Activated T-cell treated with anti-CD3 and anti-CD28 coated beads, Interleukin-2, amount 50 U/mL, for 48 hours (primary cell): ENCODE measurements around the gene STIM2.

ENCODE experiments used
- DNase-seq, 2 experiments: peaks; one replicate each; pipeline ENCODE4 v3.0.0-alpha.2; 2020

Gene STIM2

DNA sequence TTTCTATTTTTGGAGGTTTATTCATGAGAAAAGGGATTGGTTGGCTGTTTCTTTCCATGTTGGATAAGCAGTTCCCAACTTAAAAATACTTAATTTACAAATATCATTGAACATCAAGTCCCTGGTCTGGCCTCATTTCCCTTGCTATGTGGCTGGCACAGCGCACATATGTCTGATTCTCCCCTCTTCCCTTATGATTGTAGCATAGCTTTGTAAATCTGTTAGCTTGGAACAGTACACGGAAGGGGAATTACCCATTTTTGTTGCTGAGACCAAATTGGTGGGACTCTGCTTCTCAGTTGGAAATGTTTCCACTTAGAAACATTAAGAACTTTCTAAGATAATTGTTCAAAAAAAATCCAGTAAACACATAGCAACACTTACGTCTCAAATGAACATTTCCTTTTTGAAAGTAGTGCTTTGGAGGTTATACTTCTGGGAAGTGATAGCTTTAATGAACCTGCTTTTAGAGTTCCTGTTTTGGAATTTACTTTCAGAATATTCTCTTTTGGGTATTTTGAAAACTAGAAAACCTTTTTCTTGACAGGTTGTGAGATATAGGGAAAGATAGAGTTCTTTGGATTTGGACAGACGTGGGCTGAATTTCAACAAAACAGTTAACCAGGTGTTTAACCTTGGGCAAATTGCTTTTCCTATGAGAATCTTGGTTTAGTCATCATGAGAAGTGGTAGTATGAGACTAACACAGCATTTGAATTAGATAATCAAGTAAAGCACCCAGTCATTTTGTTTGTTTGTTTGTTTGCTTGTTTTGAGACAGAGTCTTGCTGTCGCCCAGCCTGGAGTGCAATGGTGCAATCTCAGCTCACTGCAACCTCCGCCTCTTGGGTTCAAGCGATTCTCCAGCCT is 47.3 kb downstream of the STIM2 start:
- no peak for DNase-seq

DNA sequence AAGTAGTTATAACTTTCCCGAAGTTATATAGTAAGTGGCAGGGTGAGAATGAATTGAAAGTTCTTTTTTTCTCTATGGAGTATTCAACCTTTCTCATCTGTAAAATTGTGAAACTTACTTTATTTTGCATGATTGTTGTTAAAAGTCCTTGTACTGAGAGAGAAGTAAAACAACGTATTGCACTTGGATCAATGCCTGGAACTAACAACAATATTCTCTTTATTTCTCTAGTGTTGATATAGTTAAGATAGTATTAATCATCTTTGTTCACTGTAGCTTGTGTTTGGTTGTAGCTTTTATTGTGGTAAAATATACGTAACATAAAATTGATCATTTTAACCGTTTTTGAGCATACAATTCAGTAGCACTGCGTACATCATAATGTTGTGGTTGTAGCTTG is 48.7 kb downstream of the STIM2 start:
- no peak for DNase-seq

DNA sequence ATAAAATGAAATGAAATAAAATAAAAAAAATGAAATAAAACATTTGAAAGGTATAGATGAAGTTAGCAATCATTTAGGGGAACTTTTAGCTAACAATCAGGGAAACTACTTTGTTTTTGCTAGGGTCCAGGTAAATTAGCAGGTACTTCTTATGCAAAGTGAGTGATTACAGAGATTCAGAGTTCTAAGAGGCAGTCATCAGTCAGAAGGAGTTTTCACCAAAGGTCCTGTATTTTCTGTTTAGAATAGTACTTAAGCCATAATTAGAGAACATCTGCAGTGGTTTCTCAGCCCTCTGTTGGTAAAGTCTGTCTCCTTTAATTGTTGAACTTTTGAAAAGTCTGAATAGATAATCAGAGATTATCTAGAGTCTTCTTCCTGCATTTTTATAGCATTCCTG is 50.6 kb downstream of the STIM2 start:
- DNase-seq: no peak

DNA sequence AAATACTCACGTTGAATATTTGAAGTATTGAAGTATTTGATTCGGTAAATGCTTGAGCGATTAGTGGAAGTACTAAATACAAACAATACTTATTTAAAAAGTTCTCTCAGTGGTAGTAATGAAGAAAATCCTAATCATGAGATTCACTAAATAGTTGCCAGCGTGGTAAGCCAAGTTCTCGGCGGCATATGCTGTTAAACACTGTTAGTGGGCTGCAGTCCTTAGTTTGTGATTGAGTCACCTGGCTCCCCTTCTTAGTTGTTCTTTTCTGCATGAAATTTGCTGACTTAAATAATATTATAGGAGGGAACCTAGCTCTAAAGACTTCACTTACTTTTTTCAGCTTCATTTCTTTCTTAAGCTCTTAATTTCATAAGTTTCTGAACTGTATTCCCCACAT is 51.4 kb downstream of the STIM2 start:
- DNase-seq: no peak

DNA sequence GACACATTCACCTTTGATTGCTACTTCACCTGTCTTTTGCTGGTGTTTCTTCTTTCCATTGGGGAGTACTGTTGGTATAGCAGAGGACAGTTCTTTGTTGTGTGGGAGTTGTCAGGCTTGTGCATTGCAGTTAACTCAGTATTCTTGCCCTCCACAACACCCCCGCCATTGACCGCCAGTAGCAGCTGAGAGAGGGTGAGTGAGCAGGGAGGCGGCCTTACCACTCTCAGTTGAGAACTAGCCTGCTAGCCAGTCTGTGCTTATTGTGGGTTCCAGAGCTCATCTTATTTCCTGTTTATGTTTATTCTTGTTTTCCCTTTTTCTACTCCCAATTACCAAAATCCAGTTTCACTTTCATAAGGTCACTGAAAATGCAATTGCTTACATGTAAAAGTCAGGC is 52.2 kb downstream of the STIM2 start:
- DNase-seq: no peak

DNA sequence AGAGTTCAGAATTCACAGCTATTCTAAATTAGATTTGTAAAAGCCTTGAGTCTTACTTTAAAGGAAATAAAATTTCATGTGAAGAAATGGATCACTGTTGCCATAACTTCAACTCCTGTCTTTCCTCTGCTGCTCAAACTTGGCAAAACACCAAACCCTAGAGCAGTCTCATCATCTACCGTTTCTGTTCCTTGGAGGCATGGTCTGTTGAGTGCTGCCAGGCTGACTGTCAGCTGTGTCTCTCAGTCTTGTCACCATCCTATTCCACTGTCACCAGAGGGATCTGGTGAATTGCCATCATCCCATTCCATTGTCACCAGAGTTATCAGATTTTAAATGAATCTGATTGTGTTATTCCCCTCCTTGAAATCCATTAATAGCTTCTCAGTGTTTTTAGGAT is 55.6 kb downstream of the STIM2 start:
- DNase-seq: no peak

DNA sequence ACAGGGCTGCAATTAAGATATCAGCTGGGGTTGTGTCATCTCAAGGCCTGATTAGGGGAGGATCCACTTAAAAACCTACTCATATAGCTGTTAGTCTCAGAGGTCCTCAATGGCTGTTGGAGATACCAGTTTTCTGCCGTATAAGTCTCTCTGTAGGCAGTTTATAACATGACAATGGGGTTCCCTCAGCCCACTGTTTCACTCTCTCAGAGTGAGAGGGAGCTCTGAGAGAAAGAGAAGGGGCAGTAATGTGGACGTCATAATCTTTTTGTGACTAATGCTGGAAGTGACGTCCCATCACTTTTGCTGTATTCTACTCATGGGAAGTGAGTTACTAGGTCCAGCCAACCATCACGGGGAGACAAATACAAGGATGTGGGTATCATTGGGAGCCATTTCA is 70.3 kb downstream of the STIM2 start:
- no peak for DNase-seq

DNA sequence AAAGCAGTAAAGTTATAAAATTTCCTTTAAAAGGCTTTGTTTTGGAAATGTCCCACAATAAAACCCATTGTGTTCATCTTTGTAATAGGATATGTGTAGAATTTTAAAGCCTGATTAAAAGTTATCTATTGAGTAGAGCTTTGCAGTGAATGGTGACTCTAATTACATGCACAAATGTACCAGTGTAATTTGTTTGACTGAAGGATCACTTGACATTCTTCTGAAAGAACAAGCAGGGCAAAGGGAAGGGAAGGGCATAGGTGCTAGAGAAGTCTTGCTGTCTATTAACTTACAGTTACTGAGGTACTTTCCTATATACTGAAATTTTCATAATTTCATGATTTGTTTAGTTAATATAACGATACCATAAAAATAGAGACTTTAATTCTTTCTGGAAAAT is 70.8 kb downstream of the STIM2 start:
- no peak for DNase-seq

DNA sequence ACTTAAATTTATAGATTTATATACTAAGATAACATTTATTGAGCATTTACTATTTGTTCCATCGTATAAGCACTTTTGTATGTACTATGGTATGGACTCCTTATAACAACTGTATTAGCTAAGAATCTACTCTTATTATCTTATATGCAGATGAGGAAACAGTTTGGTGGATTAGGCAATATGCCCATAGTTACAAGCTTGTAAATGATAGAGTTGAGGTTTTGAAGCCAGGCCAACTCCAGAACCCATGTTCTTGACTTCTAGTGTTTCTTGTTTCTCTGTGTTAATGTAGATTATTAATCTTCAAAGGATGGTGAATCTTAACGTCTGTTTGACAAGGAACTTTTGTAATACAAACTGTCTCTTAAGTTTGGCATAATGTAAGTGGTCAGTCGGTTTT is 71.3 kb downstream of the STIM2 start:
- DNase-seq: no peak

DNA sequence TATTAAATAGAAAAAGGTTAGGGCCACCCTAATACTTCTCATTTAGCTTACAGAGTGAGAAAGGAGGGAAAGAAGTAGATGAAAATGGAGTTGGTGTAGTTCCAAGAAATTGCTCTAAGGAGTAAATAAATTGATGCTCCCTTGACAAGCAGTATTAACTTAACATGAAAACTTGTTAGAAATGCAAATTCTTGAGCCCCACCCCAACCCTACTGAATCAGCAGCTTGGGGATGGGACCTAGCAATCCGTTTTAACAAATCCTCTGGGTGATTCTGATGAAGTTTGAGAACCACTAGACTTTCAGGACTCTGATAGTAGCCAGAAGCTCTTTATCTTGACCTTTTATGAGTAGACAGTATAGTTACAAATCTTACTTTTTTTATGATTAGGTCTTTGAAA is 74.8 kb downstream of the STIM2 start:
- no peak for DNase-seq

DNA sequence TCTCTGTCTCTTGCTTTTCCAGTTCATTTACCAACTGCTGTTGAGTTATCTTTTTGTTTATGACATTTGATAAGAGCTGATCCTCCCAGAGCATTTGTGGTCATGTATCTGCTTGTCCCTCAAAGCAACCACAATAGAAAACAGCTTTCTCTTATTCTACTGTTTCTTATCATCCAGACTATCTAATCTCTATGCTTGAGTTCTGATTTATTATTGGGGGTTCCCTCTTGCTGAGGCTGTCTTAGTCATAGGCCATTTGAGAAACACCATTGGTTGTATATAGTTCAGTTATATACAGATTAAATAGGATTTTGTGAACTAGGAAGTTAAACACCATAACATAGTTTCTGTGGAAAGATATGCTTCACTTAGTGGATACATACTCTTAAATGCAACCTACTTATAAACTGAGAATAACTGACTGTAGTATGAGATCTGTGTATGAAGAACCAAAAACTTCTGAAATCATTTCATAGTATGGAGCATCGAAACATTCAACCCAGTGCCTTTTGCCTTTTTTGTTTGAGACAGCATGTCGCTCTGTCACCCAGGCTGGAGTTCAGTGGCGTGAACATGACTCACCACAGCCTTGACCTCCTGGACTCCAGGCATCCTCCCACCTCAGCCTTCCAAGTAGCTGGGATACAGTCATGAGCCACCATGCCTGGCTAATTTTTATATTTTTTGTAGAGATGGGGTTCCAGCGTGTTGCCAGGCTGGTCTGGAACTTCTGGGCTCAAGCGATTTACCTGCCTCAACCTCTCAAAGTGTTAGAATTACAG is 75.8 kb downstream of the STIM2 start:
- DNase-seq: no peak

DNA sequence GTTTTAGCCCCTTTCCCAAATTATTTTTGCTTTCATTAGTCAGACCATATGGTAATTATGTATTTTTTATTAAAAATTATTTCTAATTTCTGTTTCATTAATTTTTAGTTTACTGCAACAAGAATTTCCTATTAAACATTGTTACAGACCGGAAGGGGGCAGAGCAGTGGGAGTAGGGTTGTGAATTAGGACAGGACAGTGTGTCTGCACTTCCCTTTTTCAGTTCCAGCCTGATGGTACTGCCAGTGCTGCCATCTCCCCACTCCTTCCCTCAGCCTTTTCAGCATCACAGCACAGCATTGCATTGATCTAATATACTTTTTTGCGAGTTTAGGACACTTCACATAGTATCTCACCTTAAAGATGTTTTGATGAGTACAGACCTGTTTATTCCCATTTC is 76.5 kb downstream of the STIM2 start:
- no peak for DNase-seq

DNA sequence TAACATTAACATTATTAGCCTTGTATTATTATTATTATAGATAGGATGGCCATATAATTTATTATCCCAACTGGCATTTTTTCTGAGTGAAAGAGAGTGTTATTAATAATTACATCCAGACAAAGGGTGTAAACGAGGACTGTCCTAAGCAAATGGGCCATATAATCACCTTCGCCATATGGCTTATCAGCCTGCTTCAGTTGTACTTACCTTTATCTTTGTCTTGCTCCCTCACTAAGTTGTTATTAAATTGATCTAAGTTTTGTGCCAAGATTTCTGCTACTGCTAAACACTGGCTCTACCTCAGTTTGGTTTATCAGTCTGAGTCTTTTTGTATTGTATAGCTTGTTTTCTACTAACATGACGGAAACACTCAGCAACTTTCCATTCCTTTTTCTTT is 76.9 kb downstream of the STIM2 start:
- DNase-seq: no peak

DNA sequence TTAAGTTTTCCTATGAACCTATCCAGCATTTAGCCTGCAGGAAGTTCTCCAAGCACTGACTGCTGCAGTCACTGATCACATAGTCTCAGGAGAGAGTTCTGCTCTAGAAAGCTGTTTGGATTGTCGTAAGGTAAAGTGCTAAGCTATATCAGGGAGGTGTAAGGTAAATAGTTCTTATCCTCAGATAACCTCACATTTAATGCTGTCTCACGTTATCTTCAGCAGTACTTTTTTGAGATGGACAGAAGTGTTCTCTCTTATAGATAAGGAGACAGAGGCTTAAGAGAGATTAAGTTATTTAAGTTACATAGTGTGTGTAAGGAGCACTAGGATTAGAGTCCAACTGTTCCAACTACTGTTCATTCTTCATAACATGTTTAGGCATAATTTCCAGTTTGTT is 77.9 kb downstream of the STIM2 start:
- DNase-seq: no peak

DNA sequence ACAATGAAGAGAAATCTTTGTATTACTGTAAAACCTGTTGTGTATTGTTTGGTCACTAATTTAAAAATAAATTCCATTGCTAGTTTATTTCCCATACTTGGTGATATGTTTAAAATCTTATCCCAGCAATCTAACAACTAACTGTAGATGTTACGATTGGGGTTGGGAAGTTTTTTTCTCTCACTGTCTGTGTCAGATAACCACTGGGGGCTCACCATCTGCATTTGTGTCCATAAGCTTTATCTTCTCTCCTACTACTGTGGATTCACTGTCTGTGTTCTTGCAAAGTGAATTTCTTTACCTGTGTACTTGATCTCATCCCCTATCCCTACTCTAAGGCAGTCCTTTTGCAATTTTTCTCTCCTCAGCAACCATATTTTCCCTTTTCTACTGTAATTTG is 81.3 kb downstream of the STIM2 start:
- no peak for DNase-seq

DNA sequence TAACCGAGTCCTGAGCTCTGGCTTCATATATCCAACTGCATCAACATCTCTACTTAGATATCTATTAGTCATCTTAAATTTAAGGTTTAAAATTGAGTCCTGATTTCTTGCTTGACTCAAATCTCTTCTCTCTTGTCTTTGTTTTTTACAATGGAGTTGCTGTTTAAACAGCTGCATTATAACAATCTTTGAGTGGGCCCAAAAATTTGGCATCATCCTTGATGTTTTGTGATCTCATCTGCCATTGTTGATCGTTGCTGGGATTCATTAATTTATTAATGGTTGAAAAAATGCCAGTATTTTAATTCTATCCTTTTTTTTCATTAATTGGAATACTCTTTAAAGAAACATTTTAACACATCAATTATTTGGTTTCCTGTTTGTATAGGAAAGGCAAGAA is 82.2 kb downstream of the STIM2 start:
- no peak for DNase-seq

DNA sequence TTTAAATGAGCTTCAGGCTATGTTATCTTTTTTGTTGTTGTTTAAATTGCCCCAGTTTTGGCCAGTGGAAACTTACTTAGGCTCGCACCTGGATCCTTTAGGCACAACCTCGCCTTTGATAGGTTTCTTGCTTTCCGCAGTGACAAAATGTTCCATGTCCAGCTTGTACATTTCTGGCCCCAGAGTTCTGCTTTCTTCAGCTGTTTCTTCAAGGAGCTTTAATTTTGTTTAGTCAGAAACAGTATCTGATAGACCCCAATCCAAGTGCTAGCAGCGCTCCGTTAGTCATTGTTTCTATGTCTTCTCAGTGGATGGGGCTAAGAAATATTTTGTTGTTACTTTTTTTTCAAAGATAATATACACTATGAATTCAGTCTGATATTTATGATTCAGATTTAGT is 82.8 kb downstream of the STIM2 start:
- DNase-seq: no peak

DNA sequence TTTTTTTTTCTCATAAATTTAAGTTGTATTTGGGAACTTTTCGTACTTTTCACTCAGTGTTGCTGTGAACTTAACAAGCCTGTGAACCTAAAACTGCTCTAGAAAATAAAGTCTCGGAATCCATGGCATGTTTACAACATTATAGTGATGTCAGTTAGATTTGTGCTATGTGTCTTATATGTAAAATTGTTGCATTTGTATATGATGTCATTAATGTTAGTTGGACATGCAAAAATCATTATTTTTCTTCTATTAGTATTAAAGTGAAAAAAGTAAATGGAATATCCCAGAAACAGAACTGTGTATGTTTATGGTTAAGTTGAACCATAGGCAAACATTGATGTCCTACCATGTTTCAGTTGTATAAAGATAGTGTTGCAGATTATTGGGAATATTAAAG is 85.2 kb downstream of the STIM2 start:
- DNase-seq: no peak

DNA sequence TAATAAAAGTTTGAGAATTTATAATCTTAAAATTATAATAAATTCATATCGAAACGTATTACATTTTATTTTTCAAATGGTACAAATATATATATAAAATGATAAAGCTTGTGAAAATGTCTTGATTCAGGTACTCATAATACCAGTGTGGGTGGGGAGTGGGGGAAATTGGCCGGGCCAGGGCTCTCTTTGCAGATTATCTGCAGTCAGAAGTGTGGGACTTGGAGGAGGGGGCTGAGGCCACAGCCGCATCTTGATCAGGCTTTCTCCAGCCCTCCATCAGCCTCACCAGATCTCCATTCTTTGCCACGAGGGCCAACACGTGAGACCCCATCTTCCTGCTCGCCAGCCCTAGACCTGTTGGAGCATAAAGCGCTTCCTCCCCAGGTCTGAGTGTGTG is 86.7 kb downstream of the STIM2 start:
- DNase-seq: no peak

DNA sequence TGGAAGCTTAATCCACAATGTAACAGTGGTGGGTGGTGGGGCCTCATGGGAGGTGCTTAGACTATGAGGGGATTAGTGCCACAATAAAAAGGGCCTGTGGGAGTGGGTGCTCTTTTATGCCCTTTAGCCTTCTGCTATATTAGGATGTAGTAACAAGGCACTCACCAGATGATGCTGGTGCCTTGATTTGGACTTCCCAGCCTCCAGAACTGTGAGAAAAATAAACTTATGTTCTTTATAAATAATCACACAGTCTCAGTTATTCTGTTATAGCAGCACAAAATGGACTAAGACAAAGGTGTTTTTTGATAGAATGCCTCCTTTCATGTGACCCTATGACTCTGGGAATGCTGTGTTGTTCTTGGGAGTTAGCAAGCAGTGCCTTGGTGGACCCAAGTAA is 89.8 kb downstream of the STIM2 start:
- DNase-seq: no peak

DNA sequence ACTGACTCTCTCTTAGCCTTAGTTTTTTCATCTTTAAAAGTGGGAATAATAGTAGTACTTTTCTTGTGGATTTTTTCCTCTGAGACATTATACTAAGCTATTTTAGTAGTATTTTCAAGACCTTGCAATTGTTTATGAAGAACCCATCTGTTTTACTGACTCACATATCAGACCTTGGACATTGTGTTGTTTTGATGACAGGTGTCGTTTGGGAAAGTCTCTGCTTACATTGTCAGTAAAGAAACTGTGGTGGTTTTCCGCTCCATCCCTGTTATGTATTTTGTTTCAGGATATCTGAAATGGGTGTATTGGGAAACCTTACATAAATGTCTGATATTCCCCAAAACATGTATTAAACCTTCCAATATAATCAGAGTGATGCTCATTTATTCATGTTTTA is 92.2 kb downstream of the STIM2 start:
- no peak for DNase-seq

DNA sequence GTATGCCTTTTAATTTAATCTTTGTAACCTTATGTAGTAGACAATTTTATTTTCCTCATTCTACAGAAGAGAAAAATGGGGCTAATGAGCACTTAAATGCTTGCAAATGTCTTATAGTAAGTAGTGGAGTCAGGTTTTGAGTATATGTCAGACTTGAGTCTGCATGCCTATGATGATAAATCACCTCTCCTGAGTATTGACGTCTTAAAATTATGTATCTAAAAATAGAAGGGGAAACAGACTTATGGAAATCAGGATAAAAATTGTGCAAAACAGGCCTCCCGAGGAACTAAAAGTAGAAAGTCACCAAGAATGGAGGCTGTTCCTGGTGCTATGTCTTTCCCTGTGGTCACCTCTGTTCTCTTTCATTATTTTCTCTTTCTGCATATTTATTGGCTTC is 92.7 kb downstream of the STIM2 start:
- no peak for DNase-seq

DNA sequence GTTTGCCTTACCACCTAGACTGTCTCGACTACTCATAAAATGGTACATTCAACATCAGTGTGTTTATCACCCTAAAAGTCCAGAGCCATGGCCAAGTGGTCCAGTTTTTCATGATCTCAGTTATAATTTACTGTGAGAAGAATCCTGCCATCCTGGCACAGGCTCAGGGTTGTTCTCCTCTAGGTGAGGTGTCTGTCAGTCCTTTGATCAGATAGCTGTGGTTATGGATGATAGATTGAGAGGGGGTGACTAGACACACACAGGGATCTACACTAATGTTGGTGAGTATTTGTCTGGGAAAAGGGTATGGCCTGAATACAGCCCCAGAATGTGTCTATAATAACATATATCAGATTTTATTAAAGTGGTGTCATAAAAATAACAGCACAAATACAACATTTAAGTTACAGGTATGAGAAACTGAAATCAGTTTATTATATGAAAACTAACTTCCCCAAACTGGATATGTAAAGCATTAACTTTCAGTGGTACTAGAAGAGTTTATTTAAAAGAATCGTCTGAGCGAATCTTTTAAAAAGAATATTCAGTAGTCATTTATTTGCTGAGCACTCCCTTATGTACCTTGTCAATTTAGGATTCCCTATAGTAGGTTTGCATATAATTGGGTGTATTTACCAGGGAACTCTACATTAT is 93.3 kb downstream of the STIM2 start:
- no peak for DNase-seq

DNA sequence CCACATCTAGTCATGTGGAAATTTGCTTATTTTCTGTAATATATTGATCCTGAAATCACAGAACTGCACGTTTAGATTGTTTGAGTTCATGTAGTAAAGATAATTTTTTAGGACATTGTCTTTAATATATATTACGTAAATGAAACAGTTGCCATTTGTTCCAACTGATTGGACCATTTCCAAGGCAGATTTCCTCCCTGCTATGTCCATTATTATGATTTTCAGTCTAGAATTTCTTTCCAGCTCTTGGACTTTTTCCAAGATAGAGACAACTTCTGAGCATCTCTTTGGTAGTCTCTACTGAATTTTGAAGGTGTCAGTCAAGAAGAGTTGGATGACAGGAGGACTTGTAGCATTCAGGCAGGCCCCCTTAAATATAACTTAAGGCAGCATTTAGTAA is 94.6 kb downstream of the STIM2 start:
- DNase-seq: no peak
